Natural killer cell (primary cell): ENCODE results near the gene HOXA2. TPM values are rescaled to one million over a fixed set of nuclear protein-coding genes. Genes with fewer than 3 reads are reported as not detected.

Source experiments
- ATAC-seq, 3 donors: fragments of 150-1000 bp in 2 of 3; fragments of 200-7000 bp in 1 of 3; cut with Tn5 transposase; 1 replicate in 1 of 3; 2 replicates in 2 of 3; pipeline ENCODE4 v1.10.0; 2021; ENCODE audit warnings: mild to moderate bottlenecking in 2 of 3, moderate library complexity in 2 of 3
- DNase-seq, 2 donors: peaks; one replicate each; pipeline versions ENCODE4 v3.0.0 to v3.0.0-alpha.2; 2013 to 2021; ENCODE audit warnings: mixed read lengths in 1 of 2
- H3K27ac ChIP-seq: one replicate; pipeline ENCODE4 v1.5.1; 2013; ENCODE audit warnings: mild to moderate bottlenecking, low read length
- H3K27me3 ChIP-seq: one replicate; pipeline ENCODE4 v1.6.1; 2013; ENCODE audit warnings: low read length; ENCODE audit not compliant: control insufficient read depth, insufficient read depth
- H3K36me3 ChIP-seq: one replicate; pipeline ENCODE4 v1.6.1; 2013; ENCODE audit warnings: low read length; ENCODE audit not compliant: control insufficient read depth, insufficient read depth
- H3K4me1 ChIP-seq: one replicate; pipeline ENCODE4 v1.6.1; 2013; ENCODE audit warnings: low read length; ENCODE audit not compliant: control insufficient read depth, insufficient read depth
- H3K4me3 ChIP-seq: one replicate; pipeline ENCODE4 v1.5.1; 2013; ENCODE audit warnings: low read length
- H3K9me3 ChIP-seq: one replicate; pipeline ENCODE4 v1.6.1; 2013; ENCODE audit warnings: low read length; ENCODE audit not compliant: control insufficient read depth, insufficient read depth
- H3K27ac Mint-ChIP-seq, 2 donors: one replicate each; pipeline ENCODE4 v1.8.0; 2022; ENCODE audit warnings: mild to moderate bottlenecking in 2 of 2, mixed read lengths in 2 of 2, moderate library complexity in 1 of 2
- H3K27me3 Mint-ChIP-seq, 2 donors: one replicate each; pipeline ENCODE4 v1.8.0; 2022; ENCODE audit warnings: low read depth in 2 of 2, mixed read lengths in 2 of 2
- H3K36me3 Mint-ChIP-seq: one replicate; pipeline ENCODE4 v1.8.0; 2022; ENCODE audit warnings: mixed read lengths
- H3K4me1 Mint-ChIP-seq, 2 donors: one replicate each; pipeline ENCODE4 v1.8.0; 2022; ENCODE audit warnings: mixed read lengths in 2 of 2
- H3K4me3 Mint-ChIP-seq: one replicate; pipeline ENCODE4 v1.8.0; 2022; ENCODE audit warnings: mild to moderate bottlenecking, moderate library complexity, mixed read lengths
- H3K9me3 Mint-ChIP-seq, 2 donors: one replicate each; pipeline ENCODE4 v1.8.0; 2022; ENCODE audit warnings: mixed read lengths in 2 of 2
- WGBS: methylation state at CpG from one replicate; pipeline ENCODE4 v1.1.7; 2013; ENCODE audit warnings: missing lambda C conversion rate; ENCODE audit not compliant: insufficient coverage; 5-methylcytosine and 5-hydroxymethylcytosine counted together
- intact Hi-C: fragments of 100-400 bp; cut with micrococcal nuclease; formaldehyde crosslinking; loops from one replicate; pipeline ENCODE4 v1.14.2; 2022
- total RNA-seq, 4 donors: library from RNA; stranded (reverse); fragments of 120-200 nt in 1 of 4; gene quantifications; one replicate each; pipeline versions ENCODE4 v1.2.3 to v1.2.4, GENCODE V29; 2013 to 2022
- TF ChIP-seq, protein P1 (sequence below): fragments of 200-600 bp; IDR thresholded peaks from one replicate; pipeline ENCODE4 v1.8.0; 2022; ENCODE audit warnings: antibody characterized with exemption

Gene HOXA2
- total RNA-seq, 3 donors from 2014 or later (not counting 1 experiment from before 2014, with no cell fraction given) = not detected

DNA sequence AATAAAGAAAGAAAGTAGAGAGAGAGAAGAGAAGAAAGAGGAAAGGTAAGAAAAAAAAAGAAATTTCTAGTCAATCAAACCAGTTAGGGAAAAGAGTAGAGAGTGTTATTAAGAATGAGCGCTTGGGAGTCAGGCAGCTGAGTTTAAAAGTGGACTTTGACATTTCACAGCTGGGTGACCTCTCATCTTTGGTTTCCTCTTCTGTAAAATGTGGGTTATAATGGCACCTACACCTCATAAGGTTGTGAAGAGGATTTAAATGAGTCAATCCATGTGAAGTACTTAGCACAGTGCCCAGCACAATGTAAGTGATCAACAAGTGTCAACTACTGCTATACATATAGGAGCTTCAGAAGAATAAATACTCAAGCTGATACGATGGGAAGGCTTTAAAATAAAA lies 18.8 kb downstream of the HOXA2 start:
- Histone ChIP-seq H3K4me1 (peaks cover 6% of the 10 kb centered on the region), H3K27me3 (peaks cover 12% of the 10 kb centered on the region), H3K36me3 (no peaks in the 10 kb centered on the region), H3K4me3 (no peak overlapping the region), H3K27ac (no peak overlapping the region), H3K9me3 (no peaks in the 10 kb centered on the region)
- TF ChIP-seq, protein P1, sequence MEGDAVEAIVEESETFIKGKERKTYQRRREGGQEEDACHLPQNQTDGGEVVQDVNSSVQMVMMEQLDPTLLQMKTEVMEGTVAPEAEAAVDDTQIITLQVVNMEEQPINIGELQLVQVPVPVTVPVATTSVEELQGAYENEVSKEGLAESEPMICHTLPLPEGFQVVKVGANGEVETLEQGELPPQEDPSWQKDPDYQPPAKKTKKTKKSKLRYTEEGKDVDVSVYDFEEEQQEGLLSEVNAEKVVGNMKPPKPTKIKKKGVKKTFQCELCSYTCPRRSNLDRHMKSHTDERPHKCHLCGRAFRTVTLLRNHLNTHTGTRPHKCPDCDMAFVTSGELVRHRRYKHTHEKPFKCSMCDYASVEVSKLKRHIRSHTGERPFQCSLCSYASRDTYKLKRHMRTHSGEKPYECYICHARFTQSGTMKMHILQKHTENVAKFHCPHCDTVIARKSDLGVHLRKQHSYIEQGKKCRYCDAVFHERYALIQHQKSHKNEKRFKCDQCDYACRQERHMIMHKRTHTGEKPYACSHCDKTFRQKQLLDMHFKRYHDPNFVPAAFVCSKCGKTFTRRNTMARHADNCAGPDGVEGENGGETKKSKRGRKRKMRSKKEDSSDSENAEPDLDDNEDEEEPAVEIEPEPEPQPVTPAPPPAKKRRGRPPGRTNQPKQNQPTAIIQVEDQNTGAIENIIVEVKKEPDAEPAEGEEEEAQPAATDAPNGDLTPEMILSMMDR = no peak
- intact Hi-C loops = no loop called here
- no peak for DNase-seq
- H3K4me3 Mint-ChIP-seq = no peak overlapping the region
- no peaks in the 10 kb centered on the region for H3K36me3 Mint-ChIP-seq
- peak in 1 of 3 donors; percentile 59 for ATAC-seq
- WGBS = 54% methylated on average over 1 of the region's 2 CpGs
- peaks cover 5 to 19% of the 10 kb centered on the region in 2 donors for H3K4me1 Mint-ChIP-seq
- no peaks in the 10 kb centered on the region for H3K9me3 Mint-ChIP-seq
- H3K27ac Mint-ChIP-seq = no peak overlapping the region
- H3K27me3 Mint-ChIP-seq = peaks cover 12 to 16% of the 10 kb centered on the region in 2 donors

DNA sequence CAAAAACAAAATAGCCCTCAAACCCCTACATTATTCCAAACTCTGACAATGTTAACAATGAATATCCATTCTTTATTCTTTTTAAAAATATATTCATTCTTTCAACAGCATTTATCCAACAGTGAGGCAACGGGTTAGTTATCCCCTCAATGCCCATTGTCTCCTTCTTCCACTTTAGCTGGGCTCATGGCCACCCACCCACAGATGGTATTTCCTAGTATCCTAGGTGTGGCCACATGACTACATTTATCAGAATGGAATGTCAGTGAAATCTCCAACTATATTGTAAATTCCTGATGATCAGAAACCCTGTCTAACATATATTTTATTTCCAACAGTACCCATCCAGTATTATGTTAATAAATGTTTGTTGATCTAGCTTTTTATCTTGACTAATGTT lies 20.3 kb downstream of the HOXA2 start:
- intact Hi-C loops = no loop called here
- WGBS = 95% methylated on average over 1 of the region's 1 CpG
- Histone ChIP-seq H3K4me1 (no peaks in the 10 kb centered on the region), H3K27ac (no peak overlapping the region), H3K36me3 (no peaks in the 10 kb centered on the region), H3K4me3 (no peak overlapping the region), H3K9me3 (no peaks in the 10 kb centered on the region), H3K27me3 (no peaks in the 10 kb centered on the region)
- Mint-ChIP-seq H3K27ac (no peak overlapping the region), H3K4me3 (no peak overlapping the region), H3K4me1 (peaks cover 5 to 6% of the 10 kb centered on the region in 2 donors), H3K9me3 (no peaks in the 10 kb centered on the region), H3K27me3 (peaks cover 2 to 3% of the 10 kb centered on the region in 2 donors), H3K36me3 (no peaks in the 10 kb centered on the region)
- DNase-seq = no peak
- TF ChIP-seq, protein P1 = no peak
- ATAC-seq = no peak

DNA sequence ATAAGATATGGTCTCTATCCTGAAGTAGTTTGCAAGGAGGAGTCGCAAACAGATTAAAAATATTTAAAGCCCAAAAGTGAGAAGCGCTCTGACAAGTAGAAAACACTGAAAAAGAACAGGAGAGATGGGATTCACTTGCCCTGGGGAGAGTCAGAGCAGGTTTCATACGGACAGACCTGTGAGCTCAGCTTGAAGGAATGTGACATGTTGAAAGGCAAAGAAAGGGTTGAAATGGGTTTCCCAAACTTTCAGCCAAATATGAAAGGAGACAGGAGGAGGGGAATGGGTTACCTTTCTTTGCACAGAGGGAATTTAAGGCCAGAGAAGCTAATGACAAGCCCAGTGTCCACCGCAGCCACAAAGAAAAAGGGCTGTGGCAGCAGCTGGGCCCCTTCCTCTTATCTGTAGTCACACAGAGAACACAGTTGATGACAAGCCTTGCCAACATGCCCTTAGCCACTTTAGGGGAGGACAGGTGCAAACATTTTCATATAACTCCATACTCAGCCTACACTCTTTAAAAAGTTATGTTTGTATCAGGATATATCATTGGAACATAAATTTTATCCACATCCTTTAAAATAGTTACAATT lies 21.5 kb downstream of the HOXA2 start:
- no peaks in the 10 kb centered on the region for H3K36me3 Mint-ChIP-seq
- no peaks in the 10 kb centered on the region for H3K36me3 ChIP-seq
- no peak overlapping the region for H3K27ac ChIP-seq
- H3K4me1 ChIP-seq = no peaks in the 10 kb centered on the region
- no peak overlapping the region for H3K4me3 Mint-ChIP-seq
- no peaks in the 10 kb centered on the region for H3K9me3 Mint-ChIP-seq
- no peak overlapping the region for H3K27ac Mint-ChIP-seq
- no peaks in the 10 kb centered on the region for H3K27me3 ChIP-seq
- peaks cover 5 to 6% of the 10 kb centered on the region in 2 donors for H3K4me1 Mint-ChIP-seq
- DNase-seq = no peak
- H3K27me3 Mint-ChIP-seq = peaks cover 0 to 5% of the 10 kb centered on the region in 2 donors
- ATAC-seq = no peak
- 94% methylated on average over 4 of the region's 4 CpGs for WGBS
- H3K9me3 ChIP-seq = no peaks in the 10 kb centered on the region
- no peak overlapping the region for H3K4me3 ChIP-seq
- TF ChIP-seq, protein P1 = no peak
- intact Hi-C loops = no loop called here
